Epidermal melanocyte (primary cell): ENCODE data around the gene OVOL2.
"Not testable (repeated sequence)": the region's sequence is repeated elsewhere in the genome, so short reads cannot be mapped to it uniquely, and the experiment has no call there.

Experiments used
- DNase-seq: peaks from one replicate; pipeline ENCODE4 v3.0.0; 2011; ENCODE audit warnings: low spot score; ENCODE audit not compliant: insufficient read length

OVOL2 gene

GRCh38 chr20:18057101-18057993 lies at the start of gene OVOL2:
TSS of gene OVOL2 (minus strand) at chr20:18057916. CDS start at chr20:18057634, 282 bp downstream.
- no peak for DNase-seq

GRCh38 chr20:18103497-18103896 lies 45.8 kb upstream of the OVOL2 start:
- no peak for DNase-seq

GRCh38 chr20:18101125-18101810 lies 43.6 kb upstream of the OVOL2 start:
- no peak for DNase-seq

- not testable (repeated sequence) for DNase-seq
Observed at GRCh38 chr20:18100569-18100968, 42.9 kb upstream of the OVOL2 start.

GRCh38 chr20:18094191-18094590 lies 36.5 kb upstream of the OVOL2 start:
- DNase-seq, result no peak

GRCh38 chr20:18093388-18093787 lies 35.7 kb upstream of the OVOL2 start:
- no peak for DNase-seq

- no peak for DNase-seq
Observed at GRCh38 chr20:18092890-18093289, 35.2 kb upstream of the OVOL2 start.

GRCh38 chr20:18091623-18092022 lies 33.9 kb upstream of the OVOL2 start:
- no peak for DNase-seq

- DNase-seq, result no peak
Observed at GRCh38 chr20:18090477-18090876, 32.8 kb upstream of the OVOL2 start.

- DNase-seq, result no peak
Observed at GRCh38 chr20:18090044-18090443, 32.3 kb upstream of the OVOL2 start.

- DNase-seq, result not testable (repeated sequence)
Observed at GRCh38 chr20:18088841-18089240, 31.1 kb upstream of the OVOL2 start.

- DNase-seq, result not testable (repeated sequence)
Observed at GRCh38 chr20:18088298-18088697, 30.6 kb upstream of the OVOL2 start.

- DNase-seq, result no peak
Observed at GRCh38 chr20:18087054-18087453, 29.3 kb upstream of the OVOL2 start.

- DNase-seq, result not testable (repeated sequence)
Observed at GRCh38 chr20:18080836-18081235, 23.1 kb upstream of the OVOL2 start.

- DNase-seq, result no peak
Observed at GRCh38 chr20:18079756-18080353, 22.1 kb upstream of the OVOL2 start.

GRCh38 chr20:18077157-18077556 lies 19.4 kb upstream of the OVOL2 start:
- no peak for DNase-seq

- DNase-seq, result no peak
Observed at GRCh38 chr20:18072532-18072931, 14.8 kb upstream of the OVOL2 start.

GRCh38 chr20:18066421-18067333 lies 9.0 kb upstream of the OVOL2 start:
- DNase-seq, result no peak

GRCh38 chr20:18063676-18064075 lies 6.0 kb upstream of the OVOL2 start:
- DNase-seq, result no peak

GRCh38 chr20:18059603-18060002 lies 1.9 kb upstream of the OVOL2 start:
- no peak for DNase-seq
